SK-N-SH (cell line): ENCODE results near the gene CDK15. TPM values are rescaled to one million over a fixed set of nuclear protein-coding genes. Genes with fewer than 3 reads are reported as not detected.

Experiments used
- CTCF ChIA-PET: fragments of 300-600, 350-600 bp; formaldehyde crosslinking; extraction: SDS; loops from one replicate; lab custom pipeline; 2021; lab: Yijun Ruan, JAX
- POLR2A ChIA-PET: fragments of 350-600 bp; sonication (Branson Sonifier 250); formaldehyde crosslinking; extraction: SDS; loops from one replicate; lab custom pipeline; 2020; ENCODE audit warnings: antibody characterized with exemption, inconsistent platforms; lab: Yijun Ruan, JAX
- DNase-seq: peaks from one replicate; pipeline ENCODE4 v3.0.0; 2012
- H2AFZ ChIP-seq: fragments of 200-600 bp; sonication (generic); 2 replicates; pipeline ENCODE4 v1.8.1; 2016; ENCODE audit warnings: antibody characterized with exemption, mild to moderate bottlenecking, low read depth
- H3F3A ChIP-seq: fragments of 200-600 bp; sonication (generic); replicated peaks from 2 replicates; pipeline ENCODE3; 2016; ENCODE audit warnings: antibody characterized with exemption, mild to moderate bottlenecking; ENCODE audit not compliant: insufficient read depth
- H3K27ac ChIP-seq, 2 experiments: fragments of 200-500 bp in 1 of 2; fragments of 200-600 bp in 1 of 2; sonication (Bioruptor generic) in 1 of 2; sonication (generic), shearing (Covaris generic) in 1 of 2; 2 replicates each; pipeline versions ENCODE4 v1.5.1 to v1.6.1; 2014 to 2016; ENCODE audit warnings: low read depth in 2 of 2, inconsistent platforms in 1 of 2, low read length in 1 of 2, mild to moderate bottlenecking in 1 of 2, mixed read lengths in 1 of 2
- H3K27me3 ChIP-seq: fragments of 200-600 bp; sonication (generic), shearing (Covaris generic); 2 replicates; pipeline ENCODE4 v1.6.1; 2016; ENCODE audit warnings: mixed run types; ENCODE audit not compliant: insufficient read depth
- H3K36me3 ChIP-seq, 2 experiments: fragments of 200-500 bp in 1 of 2; fragments of 200-600 bp in 1 of 2; sonication (Bioruptor generic) in 1 of 2; sonication (generic) in 1 of 2; replicated peaks in 1 of 2; 2 replicates each; pipeline versions ENCODE3 to v1.5.1; 2014 to 2016; ENCODE audit warnings: low read length in 1 of 2, mild to moderate bottlenecking in 1 of 2; ENCODE audit not compliant: insufficient read depth in 2 of 2, control insufficient read depth in 1 of 2
- H3K4me1 ChIP-seq, 2 experiments: fragments of 200-500 bp in 1 of 2; fragments of 200-600 bp in 1 of 2; sonication (Bioruptor generic) in 1 of 2; sonication (generic), shearing (Covaris generic) in 1 of 2; 2 replicates each; pipeline versions ENCODE4 v1.5.1 to v1.6.1; 2014 to 2016; ENCODE audit warnings: low read depth in 1 of 2, low read length in 1 of 2, mixed run types in 1 of 2; ENCODE audit not compliant: insufficient read depth in 2 of 2, control insufficient read depth in 1 of 2
- H3K4me2 ChIP-seq: fragments of 200-600 bp; sonication (generic), shearing (Covaris generic); 2 replicates; pipeline ENCODE4 v1.6.1; 2017; ENCODE audit warnings: mixed run types
- H3K4me3 ChIP-seq, 2 experiments: fragments of 200-500 bp in 1 of 2; fragments of 200-600 bp in 1 of 2; sonication (Bioruptor generic) in 1 of 2; sonication (generic), shearing (Covaris generic) in 1 of 2; 2 replicates each; pipeline versions ENCODE4 v1.5.1 to v1.8.1; 2014 to 2016; ENCODE audit warnings: low read depth in 2 of 2, inconsistent platforms in 1 of 2, low read length in 1 of 2, mild to moderate bottlenecking in 1 of 2, mixed read lengths in 1 of 2, moderate library complexity in 1 of 2
- H3K79me2 ChIP-seq: fragments of 200-600 bp; sonication (generic); 2 replicates; pipeline ENCODE4 v1.8.1; 2017; ENCODE audit warnings: mild to moderate bottlenecking; ENCODE audit not compliant: insufficient read depth
- H3K9ac ChIP-seq: fragments of 200-600 bp; sonication (generic); 2 replicates; pipeline ENCODE4 v1.6.1; 2017; ENCODE audit warnings: mixed run types
- H3K9me2 ChIP-seq: fragments of 200-600 bp; sonication (generic); 2 replicates; pipeline ENCODE4 v1.6.1; 2017; ENCODE audit warnings: mixed run types
- H3K9me3 ChIP-seq: fragments of 200-600 bp; sonication (generic); 2 replicates; pipeline ENCODE4 v1.6.1; 2017; ENCODE audit warnings: mixed run types, mild to moderate bottlenecking, moderate library complexity
- H4K20me1 ChIP-seq: fragments of 200-600 bp; sonication (generic); 2 replicates; pipeline ENCODE4 v1.6.1; 2017; ENCODE audit warnings: mild to moderate bottlenecking, mixed run types; ENCODE audit not compliant: insufficient read depth
- CHD2 ChIP-seq: fragments of 150-350 bp; IDR thresholded peaks from 2 replicates; pipeline ENCODE4 v1.6.1; 2018; ENCODE audit warnings: low read length; ENCODE audit not compliant: partially characterized antibody
- ELF1 ChIP-seq: IDR thresholded peaks from 2 replicates; pipeline ENCODE4 v1.4.0; 2012
- EP300 ChIP-seq, 2 experiments: IDR thresholded peaks; 2 replicates each; pipeline versions ENCODE4 v1.4.0 to v1.6.1; 2012; ENCODE audit warnings: borderline replicate concordance in 1 of 2, low read depth in 1 of 2, low read length in 1 of 2
- EZH2phosphoT487 ChIP-seq: fragments of 200-600 bp; sonication (generic); IDR thresholded peaks from 2 replicates; pipeline ENCODE4 v1.6.1; 2017; ENCODE audit warnings: low read depth, mixed run types, mild to moderate bottlenecking, antibody characterized with exemption, moderate library complexity, borderline replicate concordance
- FOSL2 ChIP-seq: IDR thresholded peaks from 2 replicates; pipeline ENCODE4 v1.4.0; 2012; ENCODE audit warnings: low read depth, mild to moderate bottlenecking, moderate library complexity, borderline replicate concordance
- FOXJ3 ChIP-seq: sonication (generic); formaldehyde crosslinking; IDR thresholded peaks from 2 replicates; pipeline ENCODE4 v1.5.1; 2020; ENCODE audit warnings: mild to moderate bottlenecking, missing genetic modification reagents
- FOXM1 ChIP-seq: IDR thresholded peaks from 2 replicates; pipeline ENCODE4 v1.4.0; 2012; ENCODE audit warnings: low read depth, mild to moderate bottlenecking
- GABPA ChIP-seq: IDR thresholded peaks from 2 replicates; pipeline ENCODE4 v1.4.0; 2012; ENCODE audit warnings: low read depth, mild to moderate bottlenecking
- GATA2 ChIP-seq: sonication (generic); formaldehyde crosslinking; IDR thresholded peaks from 2 replicates; pipeline ENCODE4 v1.5.0; 2020; ENCODE audit warnings: mild to moderate bottlenecking, missing genetic modification reagents
- NFIC ChIP-seq: IDR thresholded peaks from 2 replicates; pipeline ENCODE4 v1.4.0; 2012; ENCODE audit warnings: borderline replicate concordance
- POLR2AphosphoS5 ChIP-seq: IDR thresholded peaks from 2 replicates; pipeline ENCODE4 v1.6.1; 2012; ENCODE audit warnings: low read depth, low read length
- RAD21 ChIP-seq: IDR thresholded peaks from 2 replicates; pipeline ENCODE4 v1.6.1; 2012; ENCODE audit warnings: mild to moderate bottlenecking, low read length
- RXRA ChIP-seq: IDR thresholded peaks from 2 replicates; pipeline ENCODE4 v1.4.0; 2012; ENCODE audit warnings: low read depth, mild to moderate bottlenecking, borderline replicate concordance
- SIN3A ChIP-seq: IDR thresholded peaks from 2 replicates; pipeline ENCODE4 v1.6.1; 2012; ENCODE audit warnings: low read depth, mild to moderate bottlenecking, low read length, moderate library complexity, borderline replicate concordance
- TAF1 ChIP-seq: IDR thresholded peaks from 2 replicates; pipeline ENCODE4 v1.6.1; 2012; ENCODE audit warnings: low read depth, mild to moderate bottlenecking, low read length, moderate library complexity, borderline replicate concordance
- TCF12 ChIP-seq: IDR thresholded peaks from 2 replicates; pipeline ENCODE4 v1.4.0; 2012
- TEAD4 ChIP-seq: IDR thresholded peaks from 2 replicates; pipeline ENCODE4 v1.4.0; 2012; ENCODE audit warnings: mild to moderate bottlenecking, borderline replicate concordance; ENCODE audit not compliant: insufficient read depth
- YY1 ChIP-seq: IDR thresholded peaks from 2 replicates; pipeline ENCODE4 v1.4.0; 2012; ENCODE audit warnings: low read depth, mild to moderate bottlenecking
- WGBS: methylation state at CpG from one replicate; pipeline ENCODE4 v1.1.6; 2017; ENCODE audit warnings: low lambda C conversion rate; 5-methylcytosine and 5-hydroxymethylcytosine counted together
- polyA plus RNA-seq, 3 experiments: library from polyadenylated mRNA; depleted of rRNA; stranded (reverse); fragments of >200 nt; gene quantifications; 2 replicates each; pipeline ENCODE4 v1.2.3, GENCODE V29; 2012
- TF ChIP-seq, protein P1 (sequence below): IDR thresholded peaks from 2 replicates; pipeline ENCODE4; 2012
- TF ChIP-seq, protein P2 (sequence below): fragments of 200-600 bp; sonication (generic); IDR thresholded peaks from 2 replicates; pipeline ENCODE4 v1.6.1; 2017; ENCODE audit warnings: antibody characterized with exemption, mild to moderate bottlenecking, moderate library complexity

Gene CDK15
- polyA plus RNA-seq, 1 of the 3 experiments (the other 2 are of a cell fraction): 1.8 TPM

DNA sequence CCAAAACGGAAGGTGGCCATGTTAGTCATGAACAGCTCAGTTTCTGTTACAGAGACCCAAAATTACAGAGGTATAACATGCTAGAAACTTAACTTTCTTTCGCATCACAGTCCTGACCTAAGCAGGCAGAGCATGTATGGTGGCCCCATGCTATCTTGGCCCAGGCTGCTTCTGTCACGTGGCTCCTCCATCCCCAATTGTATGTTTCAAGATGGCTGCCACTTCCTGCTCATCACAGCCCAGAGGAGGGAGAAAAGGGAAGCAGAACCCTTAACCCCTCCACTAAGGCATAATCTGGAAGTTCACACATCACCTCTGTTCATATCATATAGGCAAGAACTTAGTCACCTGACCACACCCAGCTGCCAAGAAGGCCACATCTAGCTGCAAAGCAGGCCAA lies 28.7 kb downstream of the CDK15 start:
- ChIA-PET POLR2A (no interaction called here), CTCF (interaction anchor here (0.7 to 1.2 kb wide), 3 partner anchors 8 to 344 kb away, joined by 3 to 6 read pairs (median 3); no protein-coding TSS in a partner anchor)
- TF ChIP-seq EP300 (IDR thresholded peaks at IDR 0.05; ENCODE audit: borderline replicate concordance in 1 of 2, low read depth in 1 of 2, low read length in 1 of 2) (no peak), FOXM1 (no peak), RAD21 (no peak), TCF12 (no peak), GABPA (no peak), SIN3A (no peak), RXRA (no peak), EZH2phosphoT487 (no peak), GATA2 (CRISPR knock-in tag) (no peak), TAF1 (no peak), POLR2AphosphoS5 (no peak), NFIC (no peak), YY1 (no peak), TEAD4 (no peak)
- TF ChIP-seq, protein P1, sequence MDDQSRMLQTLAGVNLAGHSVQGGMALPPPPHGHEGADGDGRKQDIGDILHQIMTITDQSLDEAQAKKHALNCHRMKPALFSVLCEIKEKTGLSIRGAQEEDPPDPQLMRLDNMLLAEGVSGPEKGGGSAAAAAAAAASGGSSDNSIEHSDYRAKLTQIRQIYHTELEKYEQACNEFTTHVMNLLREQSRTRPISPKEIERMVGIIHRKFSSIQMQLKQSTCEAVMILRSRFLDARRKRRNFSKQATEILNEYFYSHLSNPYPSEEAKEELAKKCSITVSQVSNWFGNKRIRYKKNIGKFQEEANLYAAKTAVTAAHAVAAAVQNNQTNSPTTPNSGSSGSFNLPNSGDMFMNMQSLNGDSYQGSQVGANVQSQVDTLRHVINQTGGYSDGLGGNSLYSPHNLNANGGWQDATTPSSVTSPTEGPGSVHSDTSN: no peak
- TF ChIP-seq, protein P2, sequence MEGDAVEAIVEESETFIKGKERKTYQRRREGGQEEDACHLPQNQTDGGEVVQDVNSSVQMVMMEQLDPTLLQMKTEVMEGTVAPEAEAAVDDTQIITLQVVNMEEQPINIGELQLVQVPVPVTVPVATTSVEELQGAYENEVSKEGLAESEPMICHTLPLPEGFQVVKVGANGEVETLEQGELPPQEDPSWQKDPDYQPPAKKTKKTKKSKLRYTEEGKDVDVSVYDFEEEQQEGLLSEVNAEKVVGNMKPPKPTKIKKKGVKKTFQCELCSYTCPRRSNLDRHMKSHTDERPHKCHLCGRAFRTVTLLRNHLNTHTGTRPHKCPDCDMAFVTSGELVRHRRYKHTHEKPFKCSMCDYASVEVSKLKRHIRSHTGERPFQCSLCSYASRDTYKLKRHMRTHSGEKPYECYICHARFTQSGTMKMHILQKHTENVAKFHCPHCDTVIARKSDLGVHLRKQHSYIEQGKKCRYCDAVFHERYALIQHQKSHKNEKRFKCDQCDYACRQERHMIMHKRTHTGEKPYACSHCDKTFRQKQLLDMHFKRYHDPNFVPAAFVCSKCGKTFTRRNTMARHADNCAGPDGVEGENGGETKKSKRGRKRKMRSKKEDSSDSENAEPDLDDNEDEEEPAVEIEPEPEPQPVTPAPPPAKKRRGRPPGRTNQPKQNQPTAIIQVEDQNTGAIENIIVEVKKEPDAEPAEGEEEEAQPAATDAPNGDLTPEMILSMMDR: no peak

DNA sequence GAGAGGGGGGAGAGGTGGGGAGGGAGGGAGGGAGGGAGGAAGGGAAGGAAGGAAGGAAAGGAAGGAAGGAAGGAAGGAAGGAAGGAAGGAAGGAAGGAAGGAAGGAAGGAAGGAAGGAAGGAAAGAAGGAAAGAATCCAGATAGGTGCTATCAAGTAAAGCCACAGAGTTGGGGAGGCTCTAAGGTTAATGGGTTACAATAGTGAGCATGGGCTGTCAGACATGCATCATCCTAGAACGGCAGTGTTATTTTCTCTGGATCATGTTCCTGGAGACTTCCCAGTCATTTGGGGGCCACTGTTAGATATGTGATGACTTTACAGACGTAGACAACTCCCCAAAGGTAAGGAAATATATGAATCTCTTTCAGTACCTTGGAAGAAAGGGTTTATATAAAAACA lies 31.1 kb downstream of the CDK15 start:
- Histone ChIP-seq H3K4me2 (no peak overlapping the region), H3F3A (no peaks in the 10 kb centered on the region), H3K27ac (no peak overlapping the region), H3K9me2 (no peaks in the 10 kb centered on the region), H3K27me3 (no peaks in the 10 kb centered on the region), H3K36me3 (peaks cover 0 to 3% of the 10 kb centered on the region in 2 experiments), H3K9ac (no peak overlapping the region), H3K79me2 (no peaks in the 10 kb centered on the region), H3K4me3 (no peak overlapping the region), H3K9me3 (peaks cover 7% of the 10 kb centered on the region; the same call in 1 of the 2 replicates), H4K20me1 (no peaks in the 10 kb centered on the region), H2AFZ (no peak overlapping the region), H3K4me1 (no peaks in the 10 kb centered on the region)
- POLR2A ChIA-PET: no interaction called here
- CTCF ChIA-PET: no interaction called here
- TF ChIP-seq, protein P1: no peak
- no peak for TF ChIP-seq NFIC
- TF ChIP-seq CHD2: no peak
- TF ChIP-seq FOXJ3 (CRISPR knock-in tag): no peak
- TF ChIP-seq FOSL2: no peak
- TF ChIP-seq YY1: no peak
- no peak for TF ChIP-seq ELF1
- 70% methylated on average over 2 of the region's 2 CpGs for WGBS
- no peak for DNase-seq

More for the DNA sequence above, 28.7 kb downstream of the CDK15 start:
- DNase-seq: no peak
- no peaks in the 10 kb centered on the region for H3F3A ChIP-seq
- no peaks in the 10 kb centered on the region for H3K9me2 ChIP-seq
- no peak overlapping the region for H3K27ac ChIP-seq
- H4K20me1 ChIP-seq: no peaks in the 10 kb centered on the region
- no peaks in the 10 kb centered on the region for H3K27me3 ChIP-seq
- H2AFZ ChIP-seq: no peak overlapping the region
- H3K4me1 ChIP-seq: peaks cover 0 to 5% of the 10 kb centered on the region in 2 experiments; a peak in 1 of 4 replicates
- H3K9me3 ChIP-seq: no peaks in the 10 kb centered on the region
- H3K9ac ChIP-seq: no peak overlapping the region
- H3K4me2 ChIP-seq: no peak overlapping the region
- WGBS: 96% methylated on average over 3 of the region's 3 CpGs
- no peaks in the 10 kb centered on the region for H3K79me2 ChIP-seq
- H3K4me3 ChIP-seq: no peak overlapping the region
- no peaks in the 10 kb centered on the region for H3K36me3 ChIP-seq
